Breast epithelium (tissue), 4 donors: ENCODE measurements around the gene IL3RA. TPM values are rescaled to one million over a fixed set of nuclear protein-coding genes. Genes with fewer than 3 reads are reported as not detected.
"Not testable (repeated sequence)": the region's sequence is repeated elsewhere in the genome, so short reads cannot be mapped to it uniquely, and the experiment has no call there.

Experiments used
- DNase-seq, 2 donors: peaks; one replicate each; pipeline ENCODE4 v3.0.0-alpha.2; 2019; ENCODE audit warnings: low spot score in 2 of 2
- H3K27ac ChIP-seq, 2 donors: fragments of 200-600 bp; sonication (generic) in 1 of 2; one replicate each; pipeline ENCODE4 v1.5.1; 2016 to 2019; ENCODE audit warnings: mild to moderate bottlenecking in 1 of 2
- H3K27me3 ChIP-seq, 2 donors: fragments of 200-600 bp; sonication (generic) in 1 of 2; one replicate each; pipeline versions ENCODE4 v1.5.1 to v1.6.0; 2017 to 2019; ENCODE audit warnings: control low read depth in 1 of 2, mild to moderate bottlenecking in 1 of 2
- H3K36me3 ChIP-seq: fragments of 200-600 bp; one replicate; pipeline ENCODE4 v1.5.1; 2019
- H3K4me1 ChIP-seq, 2 donors: fragments of 200-600 bp; sonication (generic); one replicate each; pipeline ENCODE4 v1.5.1; 2016 to 2019; ENCODE audit warnings: control low read depth in 1 of 2
- H3K4me3 ChIP-seq, 3 donors: fragments of 200-600 bp; sonication (generic); 1 replicate in 2 of 3; 2 replicates in 1 of 3; pipeline ENCODE4 v1.5.1; 2016 to 2019; ENCODE audit warnings: mild to moderate bottlenecking in 3 of 3, moderate library complexity in 2 of 3
- H3K9me3 ChIP-seq, 2 donors: fragments of 200-600 bp; sonication (generic) in 1 of 2; one replicate each; pipeline ENCODE4 v1.5.1; 2016 to 2019; ENCODE audit warnings: control low read depth in 1 of 2
- POLR2A ChIP-seq: fragments of 450-650 bp; IDR thresholded peaks from one replicate; pipeline ENCODE4 v1.6.1; 2016; ENCODE audit warnings: antibody characterized with exemption, mild to moderate bottlenecking, moderate library complexity
- POLR2AphosphoS5 ChIP-seq, 3 donors: sonication (generic); formaldehyde crosslinking; IDR thresholded peaks; one replicate each; pipeline ENCODE4 v1.6.1; 2017; ENCODE audit warnings: antibody characterized with exemption in 3 of 3
- intact Hi-C: fragments of 100-400 bp; cut with DNase I; formaldehyde crosslinking; loops from one replicate; pipeline ENCODE4 v1.15.1; 2023; ENCODE audit warnings: low total_unique reads
- total RNA-seq, 3 donors: library from RNA; depleted of rRNA; stranded (reverse); fragments of >200 nt; gene quantifications; one replicate each; pipeline ENCODE4 v1.1.0, GENCODE V29; 2016
- TF ChIP-seq, protein P1 (sequence below), 3 donors: fragments of 450-650 bp; IDR thresholded peaks; one replicate each; pipeline ENCODE4 v1.5.1; 2016 to 2017; ENCODE audit warnings: antibody characterized with exemption in 3 of 3, mild to moderate bottlenecking in 3 of 3, moderate library complexity in 3 of 3

IL3RA gene
- total RNA-seq, 3 donors from 2014 or later, result 2.9 to 7.5 (median 7.4) TPM

- Histone ChIP-seq H3K9me3 (peaks cover 0 to 13% of the 10 kb centered on the region in 2 donors), H3K27me3 (no peaks in the 10 kb centered on the region), H3K36me3 (no peaks in the 10 kb centered on the region), H3K27ac (no peak overlapping the region), H3K4me1 (no peaks in the 10 kb centered on the region), H3K4me3 (no peak overlapping the region)
- TF ChIP-seq, protein P1, sequence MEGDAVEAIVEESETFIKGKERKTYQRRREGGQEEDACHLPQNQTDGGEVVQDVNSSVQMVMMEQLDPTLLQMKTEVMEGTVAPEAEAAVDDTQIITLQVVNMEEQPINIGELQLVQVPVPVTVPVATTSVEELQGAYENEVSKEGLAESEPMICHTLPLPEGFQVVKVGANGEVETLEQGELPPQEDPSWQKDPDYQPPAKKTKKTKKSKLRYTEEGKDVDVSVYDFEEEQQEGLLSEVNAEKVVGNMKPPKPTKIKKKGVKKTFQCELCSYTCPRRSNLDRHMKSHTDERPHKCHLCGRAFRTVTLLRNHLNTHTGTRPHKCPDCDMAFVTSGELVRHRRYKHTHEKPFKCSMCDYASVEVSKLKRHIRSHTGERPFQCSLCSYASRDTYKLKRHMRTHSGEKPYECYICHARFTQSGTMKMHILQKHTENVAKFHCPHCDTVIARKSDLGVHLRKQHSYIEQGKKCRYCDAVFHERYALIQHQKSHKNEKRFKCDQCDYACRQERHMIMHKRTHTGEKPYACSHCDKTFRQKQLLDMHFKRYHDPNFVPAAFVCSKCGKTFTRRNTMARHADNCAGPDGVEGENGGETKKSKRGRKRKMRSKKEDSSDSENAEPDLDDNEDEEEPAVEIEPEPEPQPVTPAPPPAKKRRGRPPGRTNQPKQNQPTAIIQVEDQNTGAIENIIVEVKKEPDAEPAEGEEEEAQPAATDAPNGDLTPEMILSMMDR (IDR thresholded peaks at IDR 0.05), result no peak
- TF ChIP-seq POLR2AphosphoS5 (IDR thresholded peaks at IDR 0.05) (no peak), POLR2A (no peak)
- intact Hi-C loops, result no loop called here
- no peak for DNase-seq
Observed at GRCh38 chrX:1341545-1342184, 5.1 kb downstream of the IL3RA start.

GRCh38 chrX:1349606-1350005 is 13.0 kb downstream of the IL3RA start:
- H3K27me3 ChIP-seq, DNase-seq, H3K4me1 ChIP-seq, H3K36me3 ChIP-seq, intact Hi-C loops, H3K4me3 ChIP-seq, H3K9me3 ChIP-seq, H3K27ac ChIP-seq: not testable (repeated sequence)

DNA sequence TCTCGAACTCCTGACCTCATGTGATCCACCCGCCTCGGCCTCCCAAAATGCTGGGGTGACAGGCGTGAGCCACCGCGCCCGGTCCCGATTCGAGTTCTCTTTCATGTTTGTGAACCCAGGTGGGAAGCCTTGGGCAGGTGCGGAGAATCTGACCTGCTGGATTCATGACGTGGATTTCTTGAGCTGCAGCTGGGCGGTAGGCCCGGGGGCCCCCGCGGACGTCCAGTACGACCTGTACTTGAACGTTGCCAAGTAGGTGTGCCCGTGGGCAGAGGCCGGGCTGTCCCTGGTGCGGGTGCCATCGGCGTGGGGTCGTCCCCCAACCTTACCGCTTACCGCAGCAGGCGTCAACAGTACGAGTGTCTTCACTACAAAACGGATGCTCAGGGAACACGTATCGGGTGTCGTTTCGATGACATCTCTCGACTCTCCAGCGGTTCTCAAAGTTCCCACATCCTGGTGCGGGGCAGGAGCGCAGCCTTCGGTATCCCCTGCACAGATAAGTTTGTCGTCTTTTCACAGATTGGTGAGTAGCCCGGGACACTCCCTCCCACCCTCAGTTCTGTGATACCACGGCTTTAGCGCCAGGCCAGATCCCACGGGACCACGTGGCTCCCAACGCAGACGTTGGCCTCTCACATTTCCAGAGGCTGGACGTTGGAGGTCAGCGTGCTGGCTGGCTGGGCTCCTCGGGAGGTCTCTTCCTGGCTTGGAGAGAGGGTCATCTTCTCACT is 15.6 kb downstream of the IL3RA start:
- H3K27ac ChIP-seq, result no peak overlapping the region
- no peaks in the 10 kb centered on the region for H3K4me1 ChIP-seq
- H3K36me3 ChIP-seq, result no peaks in the 10 kb centered on the region
- H3K27me3 ChIP-seq, result no peaks in the 10 kb centered on the region
- TF ChIP-seq, protein P1 (IDR thresholded peaks at IDR 0.05), result no peak
- no peak for TF ChIP-seq POLR2A
- TF ChIP-seq POLR2AphosphoS5 (IDR thresholded peaks at IDR 0.05), result no peak
- no peaks in the 10 kb centered on the region for H3K9me3 ChIP-seq
- no peak overlapping the region for H3K4me3 ChIP-seq
- DNase-seq, result no peak
- intact Hi-C loops, result no loop called here

- no peaks in the 10 kb centered on the region for H3K4me1 ChIP-seq
- TF ChIP-seq POLR2AphosphoS5 (IDR thresholded peaks at IDR 0.05) (no peak), POLR2A (no peak)
- TF ChIP-seq, protein P1 (IDR thresholded peaks at IDR 0.05), result no peak
- H3K36me3 ChIP-seq, result peaks cover 10% of the 10 kb centered on the region
- intact Hi-C loops, result no loop called here
- no peaks in the 10 kb centered on the region for H3K27me3 ChIP-seq
- no peak overlapping the region for H3K27ac ChIP-seq
- H3K9me3 ChIP-seq, result peaks cover 10 to 14% of the 10 kb centered on the region in 2 donors
- no peak for DNase-seq
- no peak overlapping the region for H3K4me3 ChIP-seq
Observed at GRCh38 chrX:1354036-1355019, 17.7 kb downstream of the IL3RA start.

- DNase-seq, result no peak
- H3K27me3 ChIP-seq, result no peaks in the 10 kb centered on the region
- H3K4me1 ChIP-seq, result no peaks in the 10 kb centered on the region
- peaks cover 10% of the 10 kb centered on the region for H3K36me3 ChIP-seq
- no peak overlapping the region for H3K4me3 ChIP-seq
- TF ChIP-seq, protein P1 (IDR thresholded peaks at IDR 0.05), result no peak
- TF ChIP-seq POLR2A (no peak), POLR2AphosphoS5 (IDR thresholded peaks at IDR 0.05) (no peak)
- peaks cover 10 to 14% of the 10 kb centered on the region in 2 donors for H3K9me3 ChIP-seq
- no peak overlapping the region for H3K27ac ChIP-seq
- intact Hi-C loops, result no loop called here
Observed at GRCh38 chrX:1355131-1356046, 18.8 kb downstream of the IL3RA start.
